ENCODE results near the gene TRIM65.

- TF ChIP-seq CTCF (conservative IDR thresholded peaks at IDR 0.05 in 1 of 2, IDR thresholded peaks at IDR 0.05 in 1 of 2; ENCODE audit: extremely low read depth in 1 of 2, insufficient read depth in 1 of 2, low read depth in 1 of 2, low read length in 2 of 2) (no peak), EZH2 (IDR thresholded peaks at IDR 0.05; ENCODE audit: borderline replicate concordance, low read length) (no peak)
These were observed 32.3 kb downstream of the TRIM65 start for GRCh38 chr17:75864448-75864871.

Data from mammary epithelial cell (primary cell).